Epithelial cell of esophagus (primary cell): ENCODE measurements around the gene RUNX1.
"Not testable (repeated sequence)": the region's sequence is repeated elsewhere in the genome, so short reads cannot be mapped to it uniquely, and the experiment has no call there.

Experiments
- DNase-seq: peaks from one replicate; pipeline ENCODE4 v3.0.0; 2010; ENCODE audit warnings: low read depth
- H3K4me3 ChIP-seq: 2 replicates; pipeline ENCODE4 v1.5.1; 2011; ENCODE audit warnings: mild to moderate bottlenecking, low read length, control low read depth
- TF ChIP-seq, protein P1 (sequence below): IDR thresholded peaks from 2 replicates; pipeline ENCODE4 v1.5.1; 2011; ENCODE audit warnings: low read depth, mild to moderate bottlenecking, low read length, control low read depth, inconsistent platforms; ENCODE audit not compliant: insufficient read depth; ENCODE audit errors: missing control alignments

The RUNX1 gene

DNA sequence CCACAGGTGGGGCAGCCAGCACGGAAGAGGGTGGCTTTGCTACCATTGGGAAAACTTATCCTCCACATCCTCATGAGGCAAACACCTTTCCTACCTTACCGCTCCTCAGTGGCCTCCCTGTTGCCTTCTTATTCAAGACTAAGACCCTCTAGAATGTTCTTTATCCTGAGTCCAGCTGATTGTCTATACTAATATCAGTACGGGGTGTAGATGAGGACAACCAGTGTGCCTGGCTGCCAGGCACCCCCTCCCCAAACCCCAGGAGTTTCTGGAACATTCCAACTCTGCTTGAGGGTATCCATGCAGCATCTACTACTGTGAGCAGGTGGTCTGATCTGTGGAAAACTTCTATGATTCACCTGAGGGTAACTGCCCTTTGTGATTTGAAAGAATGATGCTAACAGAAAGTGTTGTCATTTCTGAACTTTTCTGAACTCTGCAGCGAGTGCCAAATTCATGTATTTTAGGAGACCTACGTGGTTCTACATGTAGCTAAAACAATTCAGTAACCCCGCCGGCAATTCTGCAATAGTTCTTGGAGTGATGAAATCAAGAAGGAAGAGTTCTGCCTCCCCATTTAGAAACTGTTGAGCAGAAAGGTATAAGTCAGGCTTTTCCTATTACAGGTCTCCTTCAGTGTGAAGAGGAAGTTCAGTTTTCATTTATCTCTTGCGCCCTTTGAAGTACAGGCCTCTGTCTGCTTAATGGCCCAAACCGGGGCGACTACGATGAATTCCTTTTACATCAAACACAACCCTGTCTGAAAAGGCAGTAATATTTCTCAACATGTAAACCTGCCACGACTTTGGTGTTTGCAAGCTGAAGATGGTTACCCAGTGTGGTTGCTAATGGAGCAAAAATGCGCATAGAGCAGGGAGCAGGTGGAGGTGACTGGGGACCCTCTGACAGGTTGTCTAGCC is 80.4 kb downstream of the RUNX1 start:
- TF ChIP-seq, protein P1, sequence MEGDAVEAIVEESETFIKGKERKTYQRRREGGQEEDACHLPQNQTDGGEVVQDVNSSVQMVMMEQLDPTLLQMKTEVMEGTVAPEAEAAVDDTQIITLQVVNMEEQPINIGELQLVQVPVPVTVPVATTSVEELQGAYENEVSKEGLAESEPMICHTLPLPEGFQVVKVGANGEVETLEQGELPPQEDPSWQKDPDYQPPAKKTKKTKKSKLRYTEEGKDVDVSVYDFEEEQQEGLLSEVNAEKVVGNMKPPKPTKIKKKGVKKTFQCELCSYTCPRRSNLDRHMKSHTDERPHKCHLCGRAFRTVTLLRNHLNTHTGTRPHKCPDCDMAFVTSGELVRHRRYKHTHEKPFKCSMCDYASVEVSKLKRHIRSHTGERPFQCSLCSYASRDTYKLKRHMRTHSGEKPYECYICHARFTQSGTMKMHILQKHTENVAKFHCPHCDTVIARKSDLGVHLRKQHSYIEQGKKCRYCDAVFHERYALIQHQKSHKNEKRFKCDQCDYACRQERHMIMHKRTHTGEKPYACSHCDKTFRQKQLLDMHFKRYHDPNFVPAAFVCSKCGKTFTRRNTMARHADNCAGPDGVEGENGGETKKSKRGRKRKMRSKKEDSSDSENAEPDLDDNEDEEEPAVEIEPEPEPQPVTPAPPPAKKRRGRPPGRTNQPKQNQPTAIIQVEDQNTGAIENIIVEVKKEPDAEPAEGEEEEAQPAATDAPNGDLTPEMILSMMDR: no peak
- DNase-seq: no peak
- no peak overlapping the region for H3K4me3 ChIP-seq

DNA sequence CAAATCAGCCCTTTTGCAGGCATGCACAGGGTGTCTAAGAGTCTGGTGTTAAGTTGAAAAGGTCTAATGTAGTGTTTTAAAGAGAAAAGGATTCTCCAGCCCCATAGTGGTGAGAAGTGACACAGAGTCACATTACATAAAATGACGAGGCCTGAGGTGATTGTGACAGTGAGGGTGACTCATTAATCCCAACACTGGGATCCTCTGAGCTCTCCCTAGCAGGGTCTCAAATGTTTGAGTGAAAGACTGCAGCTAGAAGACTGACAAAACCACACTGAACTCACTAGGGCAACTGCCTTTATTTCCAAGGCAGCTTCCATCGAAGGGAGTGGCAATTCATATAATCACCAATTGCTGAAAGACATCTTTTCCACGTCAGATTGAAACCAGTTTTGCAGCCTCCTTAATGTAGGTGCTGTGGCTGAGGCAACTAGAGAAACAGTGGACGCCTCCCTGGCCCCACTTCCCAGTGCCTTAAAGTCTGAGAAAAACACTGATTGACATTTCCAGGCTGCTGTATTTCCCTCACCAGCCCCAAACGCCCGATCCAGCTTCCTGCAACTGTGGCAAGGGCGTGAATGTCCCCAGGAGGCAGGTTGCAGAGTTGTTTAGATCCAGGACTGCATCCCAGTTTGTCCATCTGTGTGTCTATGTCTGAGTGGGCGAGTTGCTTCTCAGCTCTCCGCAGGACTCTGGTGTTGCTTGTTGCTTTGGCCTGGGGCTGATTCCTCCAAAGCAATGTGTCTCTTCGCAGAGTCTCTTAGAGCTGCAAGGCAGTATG is 81.4 kb downstream of the RUNX1 start:
- DNase-seq: peak; percentile 76
- TF ChIP-seq, protein P1: no peak
- no peak overlapping the region for H3K4me3 ChIP-seq

DNA sequence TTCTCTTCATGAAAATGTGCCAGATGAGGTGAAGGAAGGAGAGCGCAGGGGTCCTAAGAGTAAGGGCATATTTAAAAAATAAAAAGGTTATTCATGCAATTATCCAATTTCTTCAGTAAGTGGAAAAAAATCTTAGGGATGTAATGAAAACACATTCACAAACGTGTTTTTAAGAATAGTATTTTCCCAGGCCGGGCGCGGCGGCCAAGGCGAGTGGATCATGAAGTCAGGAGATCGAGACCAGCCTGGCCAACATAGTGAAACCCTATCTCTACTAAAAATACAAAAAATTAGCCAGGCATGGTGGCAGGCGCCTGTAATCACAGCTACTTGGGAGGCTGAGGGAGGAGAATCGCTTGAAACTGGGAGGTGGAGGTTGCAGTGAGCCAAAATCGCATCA is 82.2 kb downstream of the RUNX1 start:
- DNase-seq, H3K4me3 ChIP-seq: not testable (repeated sequence)

DNA sequence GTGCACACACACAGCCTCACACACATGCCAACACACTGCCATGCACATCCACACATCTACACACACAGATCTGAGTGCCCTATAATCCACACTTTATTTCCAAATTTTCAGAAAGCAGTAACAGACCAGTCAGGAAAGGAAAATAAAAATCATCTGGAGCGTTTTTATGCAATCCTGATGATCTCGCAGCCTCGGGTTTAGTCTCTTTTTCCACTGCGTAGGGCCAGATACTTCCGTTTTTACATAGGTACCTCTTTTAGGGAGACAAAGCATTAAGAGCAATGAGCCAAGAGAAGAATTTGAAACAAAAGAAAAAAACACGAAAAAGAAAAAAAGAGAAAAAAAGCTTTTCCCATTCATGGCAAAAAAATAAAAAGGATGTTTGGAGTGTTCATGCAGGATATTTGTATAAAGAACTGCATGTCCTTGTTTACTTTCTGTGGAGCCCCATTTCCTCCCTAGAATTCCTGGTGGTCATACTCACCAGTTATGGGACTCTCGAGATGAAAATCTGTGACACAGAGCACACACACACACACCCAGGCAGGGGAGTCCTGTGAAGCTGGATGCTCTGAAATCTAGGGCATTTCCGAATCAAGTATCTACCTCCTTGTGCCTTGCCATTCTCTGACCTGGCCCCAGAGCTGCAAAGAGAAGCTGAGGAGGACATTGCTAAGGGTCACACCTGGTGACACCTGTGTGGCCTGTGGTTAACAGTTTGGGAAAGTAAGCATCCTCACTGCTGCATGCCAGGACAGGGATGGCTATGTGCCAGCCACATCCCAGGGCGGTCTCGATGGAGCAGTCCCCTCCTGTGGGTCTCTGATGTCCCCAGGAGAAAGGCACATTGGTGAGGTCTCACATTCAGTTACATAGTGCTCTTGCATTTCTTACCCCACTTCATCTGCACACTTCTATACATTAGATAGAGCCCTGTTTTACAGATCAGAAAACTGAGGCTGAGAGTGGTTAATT is 83.6 kb downstream of the RUNX1 start:
- TF ChIP-seq, protein P1: no peak
- no peak overlapping the region for H3K4me3 ChIP-seq
- peak; percentile 24 for DNase-seq

DNA sequence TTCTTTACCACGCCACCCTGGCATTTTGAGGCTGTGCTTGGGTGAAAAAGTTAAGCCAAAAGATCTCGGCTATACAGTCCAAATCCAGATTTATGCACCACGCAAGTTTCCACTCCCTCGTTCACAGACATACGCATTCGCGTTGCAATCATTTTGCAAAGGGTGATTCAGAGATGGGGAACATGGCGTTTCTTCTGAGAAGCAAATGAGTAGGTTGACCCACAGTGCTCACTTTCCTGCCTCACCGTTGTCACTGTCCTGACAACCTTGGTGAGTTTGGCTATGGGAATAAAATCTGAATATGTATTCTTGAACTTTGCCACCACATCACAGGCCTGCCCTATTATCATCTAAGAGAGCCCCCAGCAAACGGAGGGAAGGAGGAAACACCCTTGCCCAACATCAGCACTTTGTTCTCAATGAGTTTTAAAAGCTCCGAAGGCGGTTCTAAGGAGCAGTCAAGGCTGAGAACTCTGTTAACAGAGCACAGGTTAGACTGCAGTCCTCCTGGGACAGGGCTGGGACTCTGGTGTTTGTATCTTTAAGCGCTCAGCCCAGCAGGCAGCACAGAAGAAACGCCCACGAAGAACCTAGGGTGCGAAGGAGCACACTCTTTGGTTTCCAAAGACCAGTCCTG is 86.4 kb downstream of the RUNX1 start:
- DNase-seq: no peak
- no peak overlapping the region for H3K4me3 ChIP-seq
- TF ChIP-seq, protein P1: no peak

DNA sequence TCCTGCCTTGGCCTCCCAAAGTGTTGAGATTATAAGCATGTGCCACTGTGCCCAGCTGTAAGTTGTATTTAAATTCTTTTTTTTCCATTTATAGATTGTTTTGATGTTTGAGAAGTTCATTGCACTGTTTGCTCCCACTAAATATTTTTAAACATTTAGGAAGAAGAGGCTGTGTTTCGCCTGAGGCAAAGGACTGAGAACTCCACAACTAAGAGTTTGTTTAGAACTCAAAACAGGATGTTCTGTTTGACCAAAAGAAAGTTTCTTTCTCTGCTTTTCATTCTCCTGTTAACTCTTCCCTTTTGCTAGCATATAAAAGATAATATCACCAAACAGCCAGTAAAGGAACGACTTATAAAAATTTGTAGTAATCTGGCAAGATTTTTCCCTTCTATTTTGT is 87.0 kb downstream of the RUNX1 start:
- H3K4me3 ChIP-seq: no peak overlapping the region
- DNase-seq: no peak
- TF ChIP-seq, protein P1: no peak
